Colonic mucosa (tissue), 4 donors: Measurements from ENCODE around the gene CD82. TPM values are rescaled to one million over a fixed set of nuclear protein-coding genes. Genes with fewer than 3 reads are reported as not detected.
"Not testable (repeated sequence)": the region's sequence is repeated elsewhere in the genome, so short reads cannot be mapped to it uniquely, and the experiment has no call there.

Experiments used
- DNase-seq: peaks from one replicate; pipeline ENCODE4 v3.0.0-alpha.2; 2020
- H3K27ac ChIP-seq: fragments of 200-600 bp; one replicate; pipeline ENCODE4 v1.8.0; 2021
- H3K27me3 ChIP-seq: fragments of 200-600 bp; one replicate; pipeline ENCODE4 v1.8.0; 2021
- H3K36me3 ChIP-seq: fragments of 200-600 bp; one replicate; pipeline ENCODE4 v1.8.0; 2021
- H3K4me1 ChIP-seq: fragments of 200-600 bp; one replicate; pipeline ENCODE4 v1.8.0; 2021; ENCODE audit warnings: mild to moderate bottlenecking
- H3K4me3 ChIP-seq: fragments of 200-600 bp; one replicate; pipeline ENCODE4 v1.8.0; 2021
- H3K9ac ChIP-seq, 2 donors: one replicate each; pipeline ENCODE4 v1.7.0; 2013; ENCODE audit warnings: control low read depth in 2 of 2, low read depth in 2 of 2, low read length in 2 of 2
- H3K9me3 ChIP-seq: fragments of 200-600 bp; one replicate; pipeline ENCODE4 v1.8.0; 2021
- CTCF ChIP-seq: fragments of 200-600 bp; IDR thresholded peaks from one replicate; pipeline ENCODE4 v1.8.0; 2022; ENCODE audit warnings: antibody characterized with exemption, mild to moderate bottlenecking
- intact Hi-C: fragments of 100-400 bp; cut with DNase I; formaldehyde crosslinking; loops from one replicate; pipeline ENCODE4 v1.14.1; 2022
- total RNA-seq, 2 donors: library from RNA; stranded (reverse); fragmentation: NEBNext Ultra II Directional in 1 of 2; extraction: Animal tissue kit (Norgen Biotek cat#: 25700) in 1 of 2; gene quantifications; one replicate each; pipeline ENCODE4 v1.2.1, GENCODE V29; 2021
- donor health status: healthy.
- donor health status: DM: no; HTN: no; CAD: no.
- donor health status: DM: no; HTN: no; CAD: no.

The CD82 gene
- total RNA-seq, 2 donors from 2014 or later, result 36.2 to 41.6 TPM

GRCh38 chr11:44559207-44559939, 6.1 kb upstream of the CD82 start:
- intact Hi-C loops, result loop anchor here (5.0 kb wide), 1 partner anchor 353 kb away; no protein-coding TSS in a partner anchor
- no peaks in the 10 kb centered on the region for H3K36me3 ChIP-seq
- TF ChIP-seq CTCF, result no peak
- H3K27me3 ChIP-seq, result no peaks in the 10 kb centered on the region
- H3K4me1 ChIP-seq, result peaks cover under 1% of the 10 kb centered on the region
- H3K9ac ChIP-seq, result no peak overlapping the region
- no peaks in the 10 kb centered on the region for H3K9me3 ChIP-seq
- no peak for DNase-seq
- no peak overlapping the region for H3K4me3 ChIP-seq
- no peak overlapping the region for H3K27ac ChIP-seq

GRCh38 chr11:44559940-44560300, 5.5 kb upstream of the CD82 start:
- intact Hi-C loops, result loop anchor here (5.0 kb wide), 1 partner anchor 352 kb away; no protein-coding TSS in a partner anchor
- H3K4me1 ChIP-seq, H3K9me3 ChIP-seq, H3K9ac ChIP-seq, H3K4me3 ChIP-seq, H3K36me3 ChIP-seq, H3K27me3 ChIP-seq, DNase-seq, H3K27ac ChIP-seq: not testable (repeated sequence)

- Histone ChIP-seq H3K4me1 (peaks cover 8% of the 10 kb centered on the region), H3K4me3 (no peak overlapping the region), H3K9ac (no peak overlapping the region), H3K9me3 (no peaks in the 10 kb centered on the region), H3K27me3 (no peaks in the 10 kb centered on the region), H3K36me3 (no peaks in the 10 kb centered on the region), H3K27ac (no peak overlapping the region)
- no peak for TF ChIP-seq CTCF
- intact Hi-C loops, result no loop called here
- DNase-seq, result no peak
These were observed 4.1 kb upstream of the CD82 start for GRCh38 chr11:44561275-44561805.

- DNase-seq, result no peak
- H3K27me3 ChIP-seq, result no peaks in the 10 kb centered on the region
- no peak overlapping the region for H3K4me3 ChIP-seq
- no peak for TF ChIP-seq CTCF
- peaks cover 8% of the 10 kb centered on the region for H3K4me1 ChIP-seq
- no peaks in the 10 kb centered on the region for H3K36me3 ChIP-seq
- no peaks in the 10 kb centered on the region for H3K9me3 ChIP-seq
- intact Hi-C loops, result no loop called here
- no peak overlapping the region for H3K9ac ChIP-seq
- no peak overlapping the region for H3K27ac ChIP-seq
These were observed 3.3 kb upstream of the CD82 start for GRCh38 chr11:44561964-44562734.

- intact Hi-C loops, result no loop called here
- H3K36me3 ChIP-seq, result no peaks in the 10 kb centered on the region
- no peak overlapping the region for H3K4me3 ChIP-seq
- H3K4me1 ChIP-seq, result peaks cover 8% of the 10 kb centered on the region
- no peaks in the 10 kb centered on the region for H3K27me3 ChIP-seq
- H3K27ac ChIP-seq, result no peak overlapping the region
- H3K9ac ChIP-seq, result no peak overlapping the region
- no peaks in the 10 kb centered on the region for H3K9me3 ChIP-seq
- DNase-seq, result no peak
- no peak for TF ChIP-seq CTCF
These were observed 2.5 kb upstream of the CD82 start for GRCh38 chr11:44562845-44563460.
